ENCODE data around the gene PXN.

PXN gene

GRCh38 chr12:120167529-120168095 lies 97.9 kb downstream of the PXN start:
- DNase-seq = no peak

GRCh38 chr12:120164293-120164692 lies 101.2 kb downstream of the PXN start:
- no peak for DNase-seq

GRCh38 chr12:120162763-120163162 lies 102.8 kb downstream of the PXN start:
- no peak for DNase-seq

- no peak for DNase-seq
Measured at GRCh38 chr12:120161852-120162251, 103.7 kb downstream of the PXN start.

Data from MV-4-11 (cell line).